ENCODE data around the gene GOT1. TPM values are rescaled to one million over a fixed set of nuclear protein-coding genes. Genes with fewer than 3 reads are reported as not detected.

The GOT1 gene
- total and polyA plus RNA-seq, 10 donors, result 9.9 to 23.1 (median 15.5) TPM

DNA sequence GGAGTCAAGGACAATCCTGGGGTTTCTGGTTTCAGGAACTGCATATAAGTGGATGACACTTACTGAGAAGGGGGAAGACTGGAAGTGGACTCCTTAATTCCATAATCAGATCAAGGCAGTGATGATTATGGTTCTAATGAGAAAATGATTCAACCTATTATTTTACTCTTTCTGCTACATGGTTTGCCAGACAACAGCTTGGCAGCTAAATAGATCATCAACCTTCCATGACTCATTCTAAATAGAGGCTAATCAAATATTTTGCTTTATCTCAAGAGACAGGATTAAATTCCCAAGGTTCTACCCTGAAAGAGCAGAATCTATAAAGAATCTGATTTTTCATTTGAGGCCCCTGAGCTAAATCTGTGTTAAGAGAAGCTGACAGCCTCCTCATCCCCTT, 55.0 kb downstream of the GOT1 start:
- TF ChIP-seq POLR2A (IDR thresholded peaks at IDR 0.05) (no peak), POLR2AphosphoS5 (IDR thresholded peaks at IDR 0.05) (no peak), CTCF (IDR thresholded peaks at IDR 0.05 in 8 of 11, conservative IDR thresholded peaks at IDR 0.05 in 3 of 11) (no peak)
- H3K27ac ChIP-seq, result no peak overlapping the region
- H3K36me3 ChIP-seq, result no peaks in the 10 kb centered on the region
- H3K4me1 ChIP-seq, result peaks cover 0 to 9% (median 2%) of the 10 kb centered on the region in 6 donors
- H3K27me3 ChIP-seq (replicated peaks in 1 of 7), result peaks cover 0 to 11% (median 0%) of the 10 kb centered on the region in 7 donors
- intact Hi-C loops (cut with DNase I; ENCODE audit: low total_unique reads), result no loop called here
- no peaks in the 10 kb centered on the region for H3K9me3 ChIP-seq
- no peak for DNase-seq
- no peak overlapping the region for H3K4me3 ChIP-seq

GRCh38 chr10:99374972-99375371, 55.5 kb downstream of the GOT1 start:
- no peak overlapping the region for H3K27ac ChIP-seq
- no peak overlapping the region for H3K4me3 ChIP-seq
- H3K4me1 ChIP-seq, result peaks cover 0 to 9% (median 2%) of the 10 kb centered on the region in 6 donors
- intact Hi-C loops (cut with DNase I; ENCODE audit: low total_unique reads), result no loop called here
- H3K36me3 ChIP-seq, result no peaks in the 10 kb centered on the region
- peaks cover 0 to 15% (median 0%) of the 10 kb centered on the region in 7 donors for H3K27me3 ChIP-seq (replicated peaks in 1 of 7)
- 47 to 60% (median 51%) methylated on average over 3 of the region's 3 CpGs for WGBS, 5 donors
- no peak for DNase-seq
- H3K9me3 ChIP-seq, result no peaks in the 10 kb centered on the region
- no peak for TF ChIP-seq POLR2A (IDR thresholded peaks at IDR 0.05)
- TF ChIP-seq CTCF (IDR thresholded peaks at IDR 0.05 in 8 of 11, conservative IDR thresholded peaks at IDR 0.05 in 3 of 11), result no peak
- no peak for TF ChIP-seq POLR2AphosphoS5 (IDR thresholded peaks at IDR 0.05)

DNA sequence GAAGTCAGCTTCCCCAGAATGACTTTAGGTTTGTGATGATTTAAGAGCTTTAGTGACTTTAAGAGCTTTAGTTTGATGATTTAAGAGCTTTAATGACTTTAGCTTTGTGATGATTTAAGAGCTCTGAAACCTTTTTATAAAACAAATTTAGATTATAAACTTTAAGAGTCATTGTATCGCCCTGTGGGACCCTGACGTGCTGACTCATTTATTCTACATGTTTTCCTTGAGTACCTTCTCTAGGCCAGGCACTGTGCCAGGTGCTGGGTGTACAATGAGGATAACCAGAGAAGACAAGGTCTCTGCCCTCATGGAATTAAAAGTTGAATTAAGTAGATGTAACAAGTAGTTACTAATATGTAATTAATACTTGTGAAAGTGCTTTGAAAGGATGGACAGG, 55.9 kb downstream of the GOT1 start:
- WGBS, 5 donors, result 55 to 65% (median 59%) methylated on average over 2 of the region's 2 CpGs
- Histone ChIP-seq H3K36me3 (no peaks in the 10 kb centered on the region), H3K9me3 (no peaks in the 10 kb centered on the region), H3K4me3 (no peak overlapping the region), H3K27ac (no peak overlapping the region), H3K4me1 (peaks cover 0 to 9% (median 2%) of the 10 kb centered on the region in 6 donors), H3K27me3 (replicated peaks in 1 of 7) (peaks cover 0 to 15% (median 0%) of the 10 kb centered on the region in 7 donors)
- no peak for TF ChIP-seq POLR2AphosphoS5 (IDR thresholded peaks at IDR 0.05)
- TF ChIP-seq POLR2A (IDR thresholded peaks at IDR 0.05), result no peak
- no peak for TF ChIP-seq CTCF (IDR thresholded peaks at IDR 0.05 in 8 of 11, conservative IDR thresholded peaks at IDR 0.05 in 3 of 11)
- no peak for DNase-seq
- intact Hi-C loops (cut with DNase I; ENCODE audit: low total_unique reads), result no loop called here

- Histone ChIP-seq H3K27me3 (replicated peaks in 1 of 7) (peaks cover 0 to 15% (median 0%) of the 10 kb centered on the region in 7 donors), H3K4me3 (no peak overlapping the region), H3K9me3 (no peaks in the 10 kb centered on the region), H3K27ac (no peak overlapping the region), H3K36me3 (no peaks in the 10 kb centered on the region), H3K4me1 (peaks cover 0 to 9% (median 2%) of the 10 kb centered on the region in 6 donors)
- intact Hi-C loops (cut with DNase I; ENCODE audit: low total_unique reads), result no loop called here
- no peak for TF ChIP-seq POLR2A (IDR thresholded peaks at IDR 0.05)
- TF ChIP-seq CTCF (IDR thresholded peaks at IDR 0.05 in 8 of 11, conservative IDR thresholded peaks at IDR 0.05 in 3 of 11), result no peak
- TF ChIP-seq POLR2AphosphoS5 (IDR thresholded peaks at IDR 0.05), result no peak
- WGBS, 5 donors, result 65 to 87% (median 69%) methylated on average over 9 of the region's 9 CpGs
- no peak for DNase-seq
Measured at GRCh38 chr10:99372546-99373271, 57.7 kb downstream of the GOT1 start.
